HCT116 (cell line): Measurements from ENCODE around the gene NR1H3. TPM values are rescaled to one million over a fixed set of nuclear protein-coding genes. Genes with fewer than 3 reads are reported as not detected.

Experiments used
- ATAC-seq: fragments of 200-7000 bp; cut with Tn5 transposase; 2 replicates; pipeline ENCODE4 v1.9.1; 2020; ENCODE audit warnings: mild to moderate bottlenecking, moderate library complexity
- BruUV-seq: library from RNA; stranded (reverse); fragments of 400-500 nt; replicated peaks from 2 replicates; lab custom pipeline; 2021; lab: Mats Ljungman, UMichigan
- CTCF ChIA-PET: fragments of 300-600 bp; sonication (Branson Sonifier 250); formaldehyde crosslinking; loops from one replicate; lab custom pipeline; 2021; ENCODE audit warnings: antibody characterized with exemption; lab: Charles Lee
- POLR2A ChIA-PET: fragments of 300-600, 350-600 bp; sonication (Branson Sonifier 250); formaldehyde crosslinking; loops from one replicate; lab custom pipeline; 2021; ENCODE audit warnings: antibody characterized with exemption; lab: Charles Lee
- RAD21 ChIA-PET, 2 experiments: fragments of 300-600 bp; sonication (Branson Sonifier 250); formaldehyde crosslinking; loops; one replicate each; lab custom pipeline; 2023; ENCODE audit warnings: low total read pairs in 2 of 2; ENCODE audit not compliant: uncharacterized antibody in 2 of 2, unreplicated experiment in 2 of 2, low non-redundant PET in 1 of 2; lab: Charles Lee
- DNase-seq: peaks from one replicate; pipeline ENCODE4 v3.0.0-alpha.2; 2010; ENCODE audit warnings: low read depth, low spot score
- H2AFZ ChIP-seq: fragments of 200-600 bp; shearing (Covaris generic), sonication (generic); 2 replicates; pipeline ENCODE4 v1.6.1; 2017; ENCODE audit warnings: low read depth, mixed run types, mixed read lengths, antibody characterized with exemption, low read length; ENCODE audit not compliant: poor library complexity, severe bottlenecking
- H3K27ac ChIP-seq: 2 replicates; pipeline ENCODE4 v1.5.1; 2012; ENCODE audit warnings: low read depth, low read length
- H3K27me3 ChIP-seq: fragments of 200-600 bp; sonication (generic); 2 replicates; pipeline ENCODE4 v1.6.1; 2016; ENCODE audit warnings: mixed run types, low read length, mixed read lengths; ENCODE audit not compliant: insufficient read depth
- H3K36me3 ChIP-seq, 2 experiments: fragments of 200-500 bp in 1 of 2; fragments of 200-600 bp in 1 of 2; sonication (Bioruptor generic) in 1 of 2; sonication (generic) in 1 of 2; 2 replicates each; pipeline versions ENCODE4 v1.5.1 to v1.6.1; 2014 to 2016; ENCODE audit warnings: low read length in 2 of 2, inconsistent platforms in 1 of 2, mixed read lengths in 1 of 2, mixed run types in 1 of 2; ENCODE audit not compliant: insufficient read depth in 2 of 2, control insufficient read depth in 1 of 2
- H3K4me1 ChIP-seq, 2 experiments: fragments of 200-600 bp in 1 of 2; sonication (generic) in 1 of 2; 2 replicates each; pipeline versions ENCODE4 v1.5.1 to v1.6.1; 2012 to 2017; ENCODE audit warnings: low read length in 2 of 2, inconsistent platforms in 1 of 2, mild to moderate bottlenecking in 1 of 2, mixed read lengths in 1 of 2, mixed run types in 1 of 2, moderate library complexity in 1 of 2; ENCODE audit not compliant: insufficient read depth in 2 of 2, control insufficient read depth in 1 of 2
- H3K4me2 ChIP-seq: fragments of 200-600 bp; sonication (generic); 2 replicates; pipeline ENCODE4 v1.6.1; 2017; ENCODE audit warnings: mixed run types, low read length, mixed read lengths
- H3K4me3 ChIP-seq, 2 experiments: fragments of 200-600 bp in 1 of 2; sonication (generic) in 1 of 2; replicated peaks in 1 of 2; 2 replicates each; pipeline ENCODE4 v1.5.1; 2011 to 2016; ENCODE audit warnings: low read length in 2 of 2, control low read depth in 1 of 2, low read depth in 1 of 2, mild to moderate bottlenecking in 1 of 2, mixed read lengths in 1 of 2, mixed run types in 1 of 2
- H3K79me2 ChIP-seq: fragments of 200-600 bp; sonication (generic); 2 replicates; pipeline ENCODE4 v1.6.1; 2017; ENCODE audit warnings: mild to moderate bottlenecking, mixed run types, low read length, moderate library complexity, mixed read lengths; ENCODE audit not compliant: insufficient read depth
- H3K9ac ChIP-seq: fragments of 200-600 bp; sonication (generic); 2 replicates; pipeline ENCODE4 v1.6.1; 2016; ENCODE audit warnings: low read length, mixed read lengths
- H3K9me2 ChIP-seq: fragments of 200-600 bp; sonication (generic), shearing (Covaris generic); 2 replicates; pipeline ENCODE4 v1.6.1; 2017; ENCODE audit warnings: mixed run types, mild to moderate bottlenecking, moderate library complexity; ENCODE audit not compliant: insufficient read depth
- H3K9me3 ChIP-seq, 2 experiments: fragments of 200-500 bp in 1 of 2; fragments of 200-600 bp in 1 of 2; sonication (Bioruptor generic) in 1 of 2; sonication (generic) in 1 of 2; 2 replicates each; pipeline ENCODE4 v1.6.1; 2014 to 2017; ENCODE audit warnings: low read length in 2 of 2, mixed read lengths in 2 of 2, inconsistent platforms in 1 of 2, low read depth in 1 of 2, mild to moderate bottlenecking in 1 of 2, mixed run types in 1 of 2, moderate library complexity in 1 of 2; ENCODE audit not compliant: control insufficient read depth in 1 of 2, insufficient read depth in 1 of 2
- H4K20me1 ChIP-seq: fragments of 200-600 bp; sonication (generic), shearing (Covaris generic); 2 replicates; pipeline ENCODE4 v1.6.1; 2017; ENCODE audit warnings: mixed run types, mild to moderate bottlenecking, moderate library complexity; ENCODE audit not compliant: insufficient read depth
- ATF3 ChIP-seq: IDR thresholded peaks from 2 replicates; pipeline ENCODE4 v1.6.1; 2012
- EGR1 ChIP-seq: IDR thresholded peaks from 2 replicates; pipeline ENCODE4 v1.6.1; 2012; ENCODE audit warnings: low read depth
- FOSL1 ChIP-seq: IDR thresholded peaks from 2 replicates; pipeline ENCODE4 v1.6.1; 2012; ENCODE audit warnings: low read depth
- MAX ChIP-seq: IDR thresholded peaks from 2 replicates; pipeline ENCODE4 v1.6.1; 2012
- POLR2AphosphoS5 ChIP-seq: IDR thresholded peaks from 2 replicates; pipeline ENCODE4 v1.6.1; 2011; ENCODE audit warnings: mild to moderate bottlenecking, low read depth, low read length, moderate library complexity
- RAD21 ChIP-seq: IDR thresholded peaks from 2 replicates; pipeline ENCODE4 v1.6.1; 2012; ENCODE audit warnings: low read depth, mild to moderate bottlenecking
- REST ChIP-seq: IDR thresholded peaks from 2 replicates; pipeline ENCODE4 v1.6.1; 2012; ENCODE audit warnings: low read depth
- TCF7L2 ChIP-seq: IDR thresholded peaks from 2 replicates; pipeline ENCODE4 v1.7.0; 2011; ENCODE audit warnings: borderline replicate concordance, inconsistent platforms; ENCODE audit not compliant: insufficient read depth, insufficient read length; ENCODE audit errors: extremely low read depth
- YY1 ChIP-seq: IDR thresholded peaks from 2 replicates; pipeline ENCODE4 v1.6.1; 2011; ENCODE audit warnings: low read length, low read depth, moderate library complexity, mild to moderate bottlenecking; ENCODE audit not compliant: insufficient replicate concordance; ENCODE audit errors: extremely low read depth
- ZBTB33 ChIP-seq: IDR thresholded peaks from 2 replicates; pipeline ENCODE4 v1.6.1; 2011; ENCODE audit warnings: mild to moderate bottlenecking, low read length, moderate library complexity; ENCODE audit not compliant: insufficient replicate concordance; ENCODE audit errors: extremely low read depth
- intact Hi-C: fragments of 100-400 bp; cut with micrococcal nuclease; formaldehyde crosslinking; loops from 2 replicates; pipeline ENCODE4 v1.10.0; 2022
- total RNA-seq: library from RNA; stranded (reverse); gene quantifications from one replicate; pipeline ENCODE4 v1.2.1, GENCODE V29; 2021; ENCODE audit not compliant: unreplicated experiment
- TF ChIP-seq, protein P1 (sequence below), 3 experiments: fragments of 200-600 bp in 1 of 3; sonication (generic) in 1 of 3; IDR thresholded peaks in 2 of 3; conservative IDR thresholded peaks in 1 of 3; 2 replicates each; pipeline ENCODE4 v1.5.1; 2012 to 2017; ENCODE audit warnings: low read depth in 2 of 3, low read length in 2 of 3, antibody characterized with exemption in 1 of 3, borderline replicate concordance in 1 of 3, control low read depth in 1 of 3, mild to moderate bottlenecking in 1 of 3, mixed read lengths in 1 of 3, mixed run types in 1 of 3, moderate library complexity in 1 of 3; ENCODE audit not compliant: insufficient read depth in 1 of 3

The NR1H3 gene
- total RNA-seq, 1 experiment from 2014 or later, result 23.5 TPM

DNA sequence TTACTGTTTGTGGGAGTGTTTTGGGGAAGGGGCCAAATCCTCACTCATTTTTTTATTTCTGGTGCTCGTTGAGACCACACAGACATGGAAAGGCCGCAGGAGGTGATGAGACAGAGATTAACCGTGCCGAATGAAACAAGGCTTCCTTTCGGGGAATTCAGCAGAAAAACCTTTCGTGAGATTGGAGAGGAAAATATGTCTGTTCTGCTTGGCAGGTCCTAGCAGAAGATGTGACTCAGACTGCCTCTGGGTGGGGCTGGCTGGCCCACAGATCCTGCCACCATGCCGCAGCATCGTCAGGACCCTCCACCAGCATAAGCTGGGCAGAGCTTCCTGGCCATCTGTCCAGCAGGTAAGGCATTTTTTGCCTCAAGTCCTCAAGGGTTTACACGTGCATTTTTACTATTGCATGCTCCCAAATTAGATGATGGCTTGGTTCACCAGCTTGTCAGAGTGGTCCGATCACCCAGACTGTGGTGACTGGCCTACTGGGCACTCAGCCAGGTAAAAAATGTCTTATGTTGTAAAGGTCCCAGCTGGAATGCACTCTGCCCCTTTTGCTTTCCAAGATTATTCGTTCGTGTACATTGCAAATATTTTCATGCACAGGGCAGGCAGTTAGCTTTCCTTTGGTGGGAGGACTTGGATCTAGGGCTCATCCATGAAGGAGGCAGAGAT lies 41.5 kb upstream of the NR1H3 start (continued):
- TF ChIP-seq ZBTB33, result no peak

DNA sequence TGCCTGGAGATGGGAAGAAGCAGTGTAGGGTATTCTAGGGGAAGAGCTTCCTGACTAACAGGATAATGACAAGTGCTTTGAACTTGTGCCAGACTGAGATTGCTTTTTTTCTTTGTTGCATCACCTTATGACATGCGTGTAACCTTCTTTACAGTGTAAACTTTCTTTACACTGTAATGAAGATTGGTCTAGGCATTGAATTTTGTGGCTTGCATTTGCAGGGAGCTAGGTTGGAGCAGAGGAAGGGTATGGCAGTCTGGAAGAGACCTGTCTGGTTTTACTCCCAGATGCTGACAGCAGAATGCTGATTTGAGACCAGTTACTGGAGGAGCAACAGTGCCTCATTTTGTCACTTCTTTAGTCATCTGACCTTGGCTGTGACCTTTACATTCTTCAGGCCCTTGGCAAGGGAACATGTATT lies 37.4 kb upstream of the NR1H3 start:
- Histone ChIP-seq H3K36me3 (peaks cover 4 to 10% of the 10 kb centered on the region in 2 experiments; a peak in 2 of 4 replicates), H3K9me2 (no peaks in the 10 kb centered on the region), H2AFZ (no peak overlapping the region), H3K27ac (no peak overlapping the region), H3K4me1 (peaks cover 7 to 29% of the 10 kb centered on the region in 2 experiments), H3K9me3 (no peaks in the 10 kb centered on the region), H4K20me1 (no peaks in the 10 kb centered on the region), H3K9ac (0 out of 2 replicates have a peak overlapping the region, but pooled peaks have one; percentile 8), H3K4me2 (peak overlapping the region; percentile 29), H3K27me3 (no peaks in the 10 kb centered on the region), H3K79me2 (peaks cover 43% of the 10 kb centered on the region), H3K4me3 (no peak overlapping the region)
- RAD21 ChIA-PET, result no interaction called here
- POLR2A ChIA-PET, result interaction anchor here (1.1 kb wide), 1 partner anchor 28 kb away, joined by 3 read pairs; the partner anchor contains the start of gene ACP2
- DNase-seq (no peak), ATAC-seq (peak; percentile 17; the same call in 1 of the 2 replicates)
- CTCF ChIA-PET, result no interaction called here
- BruUV-seq, result no TSS peak
- intact Hi-C loops, result no loop called here
- no peak for TF ChIP-seq FOSL1
- TF ChIP-seq TCF7L2, result peak; percentile 71
- no peak for TF ChIP-seq ZBTB33
- TF ChIP-seq YY1, result no peak
- TF ChIP-seq, protein P1, sequence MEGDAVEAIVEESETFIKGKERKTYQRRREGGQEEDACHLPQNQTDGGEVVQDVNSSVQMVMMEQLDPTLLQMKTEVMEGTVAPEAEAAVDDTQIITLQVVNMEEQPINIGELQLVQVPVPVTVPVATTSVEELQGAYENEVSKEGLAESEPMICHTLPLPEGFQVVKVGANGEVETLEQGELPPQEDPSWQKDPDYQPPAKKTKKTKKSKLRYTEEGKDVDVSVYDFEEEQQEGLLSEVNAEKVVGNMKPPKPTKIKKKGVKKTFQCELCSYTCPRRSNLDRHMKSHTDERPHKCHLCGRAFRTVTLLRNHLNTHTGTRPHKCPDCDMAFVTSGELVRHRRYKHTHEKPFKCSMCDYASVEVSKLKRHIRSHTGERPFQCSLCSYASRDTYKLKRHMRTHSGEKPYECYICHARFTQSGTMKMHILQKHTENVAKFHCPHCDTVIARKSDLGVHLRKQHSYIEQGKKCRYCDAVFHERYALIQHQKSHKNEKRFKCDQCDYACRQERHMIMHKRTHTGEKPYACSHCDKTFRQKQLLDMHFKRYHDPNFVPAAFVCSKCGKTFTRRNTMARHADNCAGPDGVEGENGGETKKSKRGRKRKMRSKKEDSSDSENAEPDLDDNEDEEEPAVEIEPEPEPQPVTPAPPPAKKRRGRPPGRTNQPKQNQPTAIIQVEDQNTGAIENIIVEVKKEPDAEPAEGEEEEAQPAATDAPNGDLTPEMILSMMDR (IDR thresholded peaks at IDR 0.05 in 2 of 3, conservative IDR thresholded peaks at IDR 0.05 in 1 of 3; ENCODE audit: borderline replicate concordance in 1 of 3, insufficient read depth in 1 of 3, low read depth in 2 of 3, low read length in 2 of 3), result no peak
- TF ChIP-seq REST, result no peak
- no peak for TF ChIP-seq EGR1
- no peak for TF ChIP-seq RAD21
- TF ChIP-seq POLR2AphosphoS5, result no peak
- no peak for TF ChIP-seq MAX
- TF ChIP-seq ATF3, result no peak
